ENCODE results near the gene GGA2.
"Not testable (repeated sequence)": the region's sequence is repeated elsewhere in the genome, so short reads cannot be mapped to it uniquely, and the experiment has no call there.

GGA2 gene

GRCh38 chr16:23523876-23524385 lies 13.6 kb upstream of the GGA2 start:
- no peak for DNase-seq (ENCODE audit: low read depth in 2 of 3, low spot score in 1 of 3)

GRCh38 chr16:23523321-23523720 lies 13.0 kb upstream of the GGA2 start:
- DNase-seq (ENCODE audit: low read depth in 2 of 3, low spot score in 1 of 3), result no peak

GRCh38 chr16:23521965-23522364 lies 11.7 kb upstream of the GGA2 start:
- no peak for DNase-seq (ENCODE audit: low read depth in 2 of 3, low spot score in 1 of 3)

- no peak for DNase-seq (ENCODE audit: low read depth in 2 of 3, low spot score in 1 of 3)
Measured at GRCh38 chr16:23521037-23521743, 10.9 kb upstream of the GGA2 start.

- no peak for DNase-seq (ENCODE audit: low read depth in 2 of 3, low spot score in 1 of 3)
Measured at GRCh38 chr16:23520500-23520899, 10.2 kb upstream of the GGA2 start.

GRCh38 chr16:23519282-23519681 lies 9.0 kb upstream of the GGA2 start:
- no peak for DNase-seq (ENCODE audit: low read depth in 2 of 3, low spot score in 1 of 3)

GRCh38 chr16:23518435-23518891 lies 8.2 kb upstream of the GGA2 start:
- no peak for DNase-seq (ENCODE audit: low read depth in 2 of 3, low spot score in 1 of 3)

- no peak for DNase-seq (ENCODE audit: low read depth in 2 of 3, low spot score in 1 of 3)
Measured at GRCh38 chr16:23516366-23517137, 6.3 kb upstream of the GGA2 start.

- DNase-seq (ENCODE audit: low read depth in 2 of 3, low spot score in 1 of 3), result no peak
Measured at GRCh38 chr16:23515881-23516280, 5.6 kb upstream of the GGA2 start.

- peak in 1 of 3 donors; percentile 15 for DNase-seq (ENCODE audit: low read depth in 2 of 3, low spot score in 1 of 3)
Measured at GRCh38 chr16:23514381-23515152, 4.3 kb upstream of the GGA2 start.

- DNase-seq (ENCODE audit: low read depth in 2 of 3, low spot score in 1 of 3), result no peak
Measured at GRCh38 chr16:23512168-23512695, 1.9 kb upstream of the GGA2 start.

- DNase-seq (ENCODE audit: low read depth in 2 of 3, low spot score in 1 of 3), result no peak
Measured at GRCh38 chr16:23511731-23512130, 1.4 kb upstream of the GGA2 start.

GRCh38 chr16:23510915-23511270 lies 599 bp upstream of the GGA2 start:
- DNase-seq (ENCODE audit: low read depth in 2 of 3, low spot score in 1 of 3), result not testable (repeated sequence)

GRCh38 chr16:23509782-23510163 lies 521 bp downstream of the GGA2 start:
- peak in 1 of 3 donors; percentile 10 for DNase-seq (ENCODE audit: low read depth in 2 of 3, low spot score in 1 of 3)

GRCh38 chr16:23509441-23509754 lies 896 bp downstream of the GGA2 start:
- no peak for DNase-seq (ENCODE audit: low read depth in 2 of 3, low spot score in 1 of 3)

- no peak for DNase-seq (ENCODE audit: low read depth in 2 of 3, low spot score in 1 of 3)
Measured at GRCh38 chr16:23508589-23509440, 1.5 kb downstream of the GGA2 start.

GRCh38 chr16:23506606-23506994 lies 3.7 kb downstream of the GGA2 start:
- DNase-seq (ENCODE audit: low read depth in 2 of 3, low spot score in 1 of 3), result no peak

- DNase-seq (ENCODE audit: low read depth in 2 of 3, low spot score in 1 of 3), result no peak
Measured at GRCh38 chr16:23505671-23506605, 4.4 kb downstream of the GGA2 start.

- no peak for DNase-seq (ENCODE audit: low read depth in 2 of 3, low spot score in 1 of 3)
Measured at GRCh38 chr16:23505180-23505665, 5.1 kb downstream of the GGA2 start.

Measured in stimulated activated CD4-positive, alpha-beta T cell treated with anti-CD3 and anti-CD28 coated beads, Interleukin-12 subunit alpha, Interleukin-12 subunit beta, amount 100 ng/mL, for 48 hours (primary cell).